Mesenteric fat pad (tissue), 1 donor: Measurements from ENCODE around the gene LAMA5. TPM values are rescaled to one million over a fixed set of nuclear protein-coding genes. Genes with fewer than 3 reads are reported as not detected.

Experiments used
- DNase-seq: peaks from one replicate; pipeline ENCODE4 v3.0.0-alpha.2; 2020; ENCODE audit warnings: low spot score
- total RNA-seq: library from RNA; stranded (reverse); fragmentation: NEBNext Ultra II Directional; extraction: Animal tissue kit (Norgen Biotek cat#: 25700); gene quantifications from one replicate; pipeline ENCODE4 v1.2.1, GENCODE V29; 2021
- donor health status: DM: yes; HTN: yes; CAD: no.

The LAMA5 gene
- total RNA-seq, 1 donor from 2014 or later = 126 TPM

- DNase-seq = no peak
These were observed 38.2 kb upstream of the LAMA5 start for GRCh38 chr20:62405108-62405980.

- DNase-seq = no peak
These were observed 37.6 kb upstream of the LAMA5 start for GRCh38 chr20:62404761-62405107.

GRCh38 chr20:62404112-62404665 lies 37.1 kb upstream of the LAMA5 start:
- no peak for DNase-seq

GRCh38 chr20:62403331-62403730 lies 36.2 kb upstream of the LAMA5 start:
- no peak for DNase-seq

- DNase-seq = no peak
These were observed 35.5 kb upstream of the LAMA5 start for GRCh38 chr20:62402456-62403150.

- DNase-seq = no peak
These were observed 34.2 kb upstream of the LAMA5 start for GRCh38 chr20:62401331-62401779.

GRCh38 chr20:62400541-62400940 lies 33.4 kb upstream of the LAMA5 start:
- no peak for DNase-seq

- no peak for DNase-seq
These were observed 32.9 kb upstream of the LAMA5 start for GRCh38 chr20:62400021-62400420.

- DNase-seq = no peak
These were observed 31.2 kb upstream of the LAMA5 start for GRCh38 chr20:62398120-62398821.

- no peak for DNase-seq
These were observed 29.5 kb upstream of the LAMA5 start for GRCh38 chr20:62396367-62397239.

- DNase-seq = no peak
These were observed 28.5 kb upstream of the LAMA5 start for GRCh38 chr20:62395311-62396242.

GRCh38 chr20:62394248-62395245 lies 27.4 kb upstream of the LAMA5 start:
- no peak for DNase-seq

- no peak for DNase-seq
These were observed 26.7 kb upstream of the LAMA5 start for GRCh38 chr20:62393830-62394229.

GRCh38 chr20:62393335-62393665 lies 26.2 kb upstream of the LAMA5 start:
- DNase-seq = no peak

- DNase-seq = no peak
These were observed 25.7 kb upstream of the LAMA5 start for GRCh38 chr20:62392621-62393334.

GRCh38 chr20:62392077-62392418 lies 24.9 kb upstream of the LAMA5 start:
- DNase-seq = no peak

GRCh38 chr20:62391165-62392076 lies 24.3 kb upstream of the LAMA5 start:
- no peak for DNase-seq
